GM18520 (cell line): ENCODE results near the gene GTF2H1.
A peak's percentile ranks its signal among the peaks of the same experiment; 100 is the strongest.
"Not testable (repeated sequence)": the region's sequence is repeated elsewhere in the genome, so short reads cannot be mapped to it uniquely, and the experiment has no call there.

Source experiments
- ATAC-seq: cut with Tn5 transposase; IDR thresholded peaks from one replicate; pipeline ENCODE4 v1.9.1; 2021; ENCODE audit not compliant: unreplicated experiment

Gene GTF2H1

DNA sequence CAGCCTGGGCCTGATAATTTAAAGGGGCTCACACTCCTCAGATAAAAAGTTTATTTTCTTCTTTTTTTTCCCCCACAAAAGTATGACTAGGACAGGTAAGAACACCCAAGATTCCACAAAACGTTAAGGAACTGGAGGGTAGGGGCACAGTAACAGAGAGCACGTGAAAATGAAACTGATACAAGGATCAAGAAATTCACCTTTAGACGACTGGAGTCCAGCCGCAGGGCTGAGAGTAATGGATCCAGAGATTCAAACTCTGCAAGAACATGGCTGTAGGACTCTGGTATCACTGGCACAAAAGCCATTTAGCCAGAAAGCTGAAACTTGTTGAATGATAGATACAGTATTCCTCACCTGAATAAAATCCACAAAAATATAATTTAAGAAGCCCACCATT is 4.8 kb upstream of the GTF2H1 start:
- no peak for ATAC-seq

GRCh38 chr11:18319914-18320313 is 2.5 kb upstream of the GTF2H1 start:
- ATAC-seq = no peak

GRCh38 chr11:18320617-18321016 is 1.8 kb upstream of the GTF2H1 start:
- ATAC-seq = no peak

- peak; percentile 1 for ATAC-seq
Observed at GRCh38 chr11:18321578-18321968, 794 bp upstream of the GTF2H1 start.

DNA sequence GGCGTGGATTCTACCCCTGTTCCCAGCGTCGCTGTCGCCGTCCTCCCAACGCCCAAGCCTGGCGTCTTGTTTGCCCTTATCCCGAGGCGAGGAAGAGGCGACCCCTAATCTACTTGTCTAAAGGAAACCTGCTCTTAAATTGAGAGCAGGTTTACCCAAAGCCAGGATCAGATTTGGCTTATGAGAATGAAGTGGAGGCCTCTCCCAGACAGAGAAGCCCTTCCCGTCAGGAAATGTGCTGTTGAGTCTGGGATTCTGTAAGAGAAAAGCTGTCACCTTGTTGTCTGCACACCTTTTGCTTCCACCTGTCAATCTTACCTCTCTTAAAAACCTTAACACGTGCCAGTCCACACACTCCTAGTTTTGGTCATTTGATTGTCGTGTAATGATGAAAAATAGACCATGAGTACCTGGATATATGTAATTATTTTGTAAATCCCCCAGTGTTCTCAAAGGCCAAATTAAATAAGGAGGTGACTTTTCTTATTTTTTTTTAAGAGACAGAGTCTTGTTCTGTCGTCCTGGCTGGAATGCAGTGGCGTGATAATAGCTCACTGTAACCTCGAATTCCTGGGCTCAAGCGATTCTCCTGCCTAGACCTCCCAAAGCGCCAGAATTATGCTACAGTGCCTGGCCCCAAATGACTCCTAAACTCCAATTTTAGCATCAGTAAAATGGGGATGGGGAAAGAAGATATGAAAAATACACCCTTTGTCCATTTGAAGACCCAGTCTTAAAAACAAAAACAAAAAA is 627 bp downstream of the GTF2H1 start:
- no peak for ATAC-seq

DNA sequence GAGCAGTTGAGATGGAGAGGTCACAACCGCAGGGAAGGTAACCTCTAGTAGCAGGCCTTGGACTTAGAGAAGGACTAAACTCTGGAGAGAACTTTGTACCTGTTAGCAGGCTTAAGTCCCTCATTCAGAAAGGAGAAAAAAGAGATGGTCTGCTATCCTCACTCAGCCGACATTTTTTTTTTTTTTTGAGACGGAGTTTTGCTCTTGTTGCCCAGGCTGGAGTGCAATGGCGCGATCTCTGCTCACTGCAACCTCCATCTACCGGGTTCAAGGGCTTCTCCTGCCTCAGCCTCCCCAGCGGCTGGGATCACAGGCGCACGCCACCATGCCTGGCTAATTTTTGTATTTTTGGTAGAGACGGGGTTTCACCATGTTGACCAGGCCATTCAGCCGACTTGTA is 1.5 kb downstream of the GTF2H1 start:
- ATAC-seq = not testable (repeated sequence)

DNA sequence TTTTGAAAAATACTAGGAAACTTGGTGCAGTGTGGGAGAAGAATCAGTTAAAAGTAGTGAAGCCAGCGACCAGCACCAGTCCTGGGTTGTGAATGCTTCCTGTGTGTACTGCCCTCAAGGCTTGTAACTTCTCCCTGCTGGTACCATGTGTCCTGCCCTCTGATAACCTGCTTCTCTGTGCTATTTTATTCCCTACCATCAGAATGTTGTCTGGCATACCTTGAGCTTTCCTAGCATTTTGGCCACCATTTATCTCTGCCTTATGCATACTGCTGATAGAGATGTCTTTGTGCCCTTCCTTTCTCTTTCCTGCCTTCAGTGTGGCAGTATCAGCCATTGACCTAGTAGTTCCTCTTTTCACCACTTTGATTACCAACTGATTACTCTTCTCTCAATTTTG is 2.0 kb downstream of the GTF2H1 start:
- no peak for ATAC-seq

GRCh38 chr11:18329196-18329870 is 7.0 kb downstream of the GTF2H1 start:
- no peak for ATAC-seq

DNA sequence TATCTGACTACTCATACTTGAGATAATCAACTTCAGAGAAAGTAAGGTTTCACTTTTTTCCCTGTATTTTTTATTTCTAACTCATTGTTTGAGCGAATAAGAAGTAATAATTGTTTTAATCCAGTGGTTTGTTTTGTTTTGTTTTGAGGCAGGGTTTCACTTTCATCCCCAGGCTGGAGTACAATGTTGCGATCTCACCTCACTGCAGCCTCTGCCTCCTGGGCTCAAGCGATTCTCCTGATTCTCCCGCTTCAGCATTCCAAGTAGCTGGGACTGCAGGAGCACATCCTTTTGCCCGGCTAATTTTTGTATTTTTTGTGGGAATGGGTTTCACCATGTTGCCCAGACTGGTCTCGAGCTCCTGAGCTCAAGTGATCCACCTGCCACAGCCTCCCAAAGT is 8.6 kb downstream of the GTF2H1 start:
- no peak for ATAC-seq

- no peak for ATAC-seq
Observed at GRCh38 chr11:18332302-18332701, 9.9 kb downstream of the GTF2H1 start.

GRCh38 chr11:18332891-18333290 is 10.5 kb downstream of the GTF2H1 start:
- no peak for ATAC-seq

GRCh38 chr11:18347471-18348125 is 25.2 kb downstream of the GTF2H1 start:
- no peak for ATAC-seq

DNA sequence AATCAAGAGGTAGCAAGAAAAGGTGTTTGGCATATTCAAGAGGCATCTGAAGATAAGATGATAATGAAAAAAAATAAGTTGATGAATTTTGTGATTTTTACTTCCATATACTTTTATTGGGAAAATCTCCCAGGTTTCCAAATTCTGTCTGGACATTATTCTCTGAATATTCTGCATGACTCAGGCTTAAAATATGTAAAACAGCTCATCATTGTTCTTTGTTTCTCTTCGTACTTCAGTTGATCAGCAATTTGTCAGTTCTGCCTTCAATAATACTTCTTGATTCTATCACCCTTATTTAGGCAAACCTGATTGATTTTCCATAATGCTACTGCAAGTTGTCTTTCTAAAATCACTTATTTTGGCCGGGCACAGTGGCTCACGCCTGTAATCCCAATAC is 30.2 kb downstream of the GTF2H1 start:
- no peak for ATAC-seq

GRCh38 chr11:18358646-18359045 is 36.3 kb downstream of the GTF2H1 start:
- ATAC-seq = no peak

- no peak for ATAC-seq
Observed at GRCh38 chr11:18361154-18361553, 38.8 kb downstream of the GTF2H1 start.

DNA sequence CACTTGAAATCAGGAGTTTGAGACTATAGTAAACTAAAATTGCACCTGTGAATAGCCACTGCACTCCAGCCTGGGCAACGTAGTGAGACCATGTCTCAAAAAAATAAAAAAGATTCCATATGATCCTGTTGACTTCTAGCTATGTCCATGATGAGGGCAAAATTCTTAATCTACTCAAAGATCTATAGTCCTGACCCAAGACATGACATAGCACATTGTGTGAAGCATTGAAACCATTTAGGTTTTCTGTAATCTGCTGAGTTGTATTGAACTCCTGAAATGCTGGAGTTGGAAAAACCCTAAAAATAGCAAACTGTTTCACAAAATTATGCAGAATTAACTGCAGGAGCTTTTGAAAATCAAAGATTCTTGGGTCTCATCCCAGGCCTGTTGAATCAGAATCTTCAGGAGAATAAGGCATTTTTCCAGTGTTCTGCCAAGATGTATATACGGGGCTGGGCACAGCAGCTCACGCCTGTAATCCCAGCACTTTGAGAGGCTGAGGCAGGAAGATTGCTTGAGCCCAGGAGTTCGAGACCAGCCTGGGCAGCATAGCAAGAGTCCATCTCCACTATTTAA is 42.2 kb downstream of the GTF2H1 start:
- no peak for ATAC-seq

GRCh38 chr11:18365741-18366140 is 43.4 kb downstream of the GTF2H1 start:
- no peak for ATAC-seq

- ATAC-seq = no peak
Observed at GRCh38 chr11:18366286-18366685, 43.9 kb downstream of the GTF2H1 start.

DNA sequence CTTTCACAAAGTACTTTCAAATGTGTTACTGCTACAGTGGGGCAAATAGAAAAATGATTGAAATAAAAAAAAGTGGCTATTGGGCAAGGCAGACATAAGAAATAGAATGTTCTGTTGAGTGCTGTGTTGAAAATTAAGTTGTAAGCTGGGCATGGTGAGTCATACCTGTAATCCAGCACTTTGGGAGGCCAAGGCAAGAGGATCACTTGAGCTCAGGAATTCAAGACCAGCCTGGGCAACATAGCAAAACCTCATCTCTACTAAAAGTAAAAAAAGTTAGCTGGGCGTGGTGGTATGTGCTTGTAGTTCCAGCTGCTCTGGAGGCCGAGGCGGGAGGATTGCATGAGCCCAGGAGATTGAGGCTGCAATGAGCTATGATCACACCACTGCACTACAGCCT is 45.1 kb downstream of the GTF2H1 start:
- ATAC-seq = no peak

DNA sequence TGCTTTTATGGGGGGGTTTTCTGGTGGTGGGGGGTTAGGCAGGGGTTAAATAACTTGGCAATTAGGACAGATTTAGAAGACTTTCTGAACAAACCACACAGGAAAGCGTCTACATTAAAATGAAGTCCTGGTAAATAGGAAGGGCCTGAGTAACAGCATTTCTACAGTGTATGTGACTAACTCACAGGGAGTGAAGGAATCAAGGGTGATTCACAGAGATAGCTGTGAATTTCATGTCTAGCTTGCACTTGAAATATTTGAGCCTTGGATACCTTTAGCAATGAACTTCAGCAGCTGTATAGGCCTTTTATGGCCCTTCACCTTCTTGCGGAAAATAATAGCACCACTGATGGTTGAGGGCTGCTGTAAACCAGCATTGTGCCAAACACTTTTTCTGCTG is 45.9 kb downstream of the GTF2H1 start:
- no peak for ATAC-seq

- ATAC-seq = no peak
Observed at GRCh38 chr11:18369398-18369797, 47.0 kb downstream of the GTF2H1 start.

DNA sequence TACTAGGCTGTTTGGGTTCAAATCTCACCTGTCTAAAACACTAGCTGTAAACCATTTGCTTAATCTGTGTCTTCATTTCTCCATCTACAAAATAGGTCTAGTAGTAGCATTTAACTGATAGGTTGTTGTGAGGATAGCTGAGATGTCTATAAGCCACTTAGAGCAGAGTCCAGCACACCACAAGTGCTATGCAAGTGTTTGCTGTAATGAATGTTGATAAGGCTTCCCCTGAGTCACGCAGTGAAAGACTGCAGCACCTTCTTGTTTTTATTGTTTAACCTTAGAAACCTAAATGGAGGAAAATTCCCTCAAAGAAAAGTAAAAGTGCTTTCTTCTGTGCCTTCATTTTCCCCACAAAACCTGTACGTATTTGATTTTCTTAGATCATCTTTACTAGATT is 48.9 kb downstream of the GTF2H1 start:
- ATAC-seq = no peak
